ENCODE data around the gene PARD3B. TPM values are rescaled to one million over a fixed set of nuclear protein-coding genes. Genes with fewer than 3 reads are reported as not detected.

Gene PARD3B
- total and polyA plus RNA-seq, 2 of the 4 experiments (the other 2 are of a cell fraction) = 3.3 to 15.6 TPM

DNA sequence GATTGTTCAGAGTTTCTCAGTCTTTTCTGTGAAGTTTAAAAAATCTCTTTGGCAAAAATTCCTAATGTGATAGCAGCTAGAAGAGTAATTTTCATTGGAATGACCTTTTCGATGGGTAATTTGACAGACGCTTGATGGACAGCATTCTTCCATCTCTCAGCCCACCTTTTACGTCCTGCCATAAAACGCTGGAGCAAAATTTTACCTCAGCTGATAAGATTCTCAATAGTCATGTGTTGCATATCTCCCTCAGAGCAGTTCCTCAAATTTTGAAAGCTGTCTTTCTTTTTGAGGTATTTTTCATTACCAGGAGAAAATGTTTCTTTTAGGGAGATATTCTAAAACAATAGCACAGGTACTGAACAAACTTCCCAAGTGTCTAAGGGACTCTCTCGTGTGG is 441.4 kb downstream of the PARD3B start:
- Histone ChIP-seq H3K9me3 (ENCODE audit: control insufficient read depth, insufficient read depth, low read length) (no peaks in the 10 kb centered on the region), H3K4ac (ENCODE audit: low read depth, low read length) (no peak overlapping the region), H2AFZ (replicated peaks; ENCODE audit: low read length, poor library complexity) (no peak overlapping the region), H2AK9ac (replicated peaks; ENCODE audit: low read depth, low read length, poor library complexity) (no peak overlapping the region), H2BK15ac (ENCODE audit: low read depth, low read length) (no peak overlapping the region), H3K18ac (ENCODE audit: low read depth, low read length) (no peak overlapping the region), H3K4me2 (ENCODE audit: low read depth, low read length) (no peak overlapping the region), H2BK20ac (ENCODE audit: low read depth, low read length) (no peak overlapping the region), H4K91ac (ENCODE audit: insufficient read depth, low read depth, low read length) (no peak overlapping the region), H2BK120ac (ENCODE audit: low read depth, low read length) (no peak overlapping the region), H3K56ac (ENCODE audit: extremely low read depth, insufficient read depth, low read length) (no peak overlapping the region), H3K27me3 (ENCODE audit: control insufficient read depth, insufficient read depth, low read length) (no peaks in the 10 kb centered on the region), H4K20me1 (ENCODE audit: insufficient read depth, low read length) (no peaks in the 10 kb centered on the region), H2AK5ac (ENCODE audit: low read depth, low read length) (no peak overlapping the region), H3K4me1 (ENCODE audit: control insufficient read depth, insufficient read depth, low read length) (peaks cover 3% of the 10 kb centered on the region; the same call in 1 of the 2 replicates), H4K8ac (ENCODE audit: low read depth in 2 of 2, low read length in 2 of 2) (no peak overlapping the region), H3K27ac (ENCODE audit: insufficient read depth, low read length) (no peak overlapping the region), H3K9me1 (ENCODE audit: insufficient read depth, low read length) (no peaks in the 10 kb centered on the region), H3K23ac (ENCODE audit: low read depth, low read length) (no peak overlapping the region), H3K14ac (replicated peaks; ENCODE audit: low read depth, low read length) (no peak overlapping the region), H3K9ac (ENCODE audit: low read depth, low read length) (no peak overlapping the region), H3K4me3 (ENCODE audit: insufficient read depth, low read depth, low read length) (no peak overlapping the region), H3K79me1 (ENCODE audit: low read depth in 1 of 2, low read length in 2 of 2) (peaks cover 3% of the 10 kb centered on the region in 2 experiments; a peak in 1 of 4 replicates), H3K36me3 (ENCODE audit: control insufficient read depth, insufficient read depth, low read length) (no peaks in the 10 kb centered on the region), H4K5ac (ENCODE audit: low read depth, low read length) (no peak overlapping the region), H2BK5ac (ENCODE audit: low read depth, low read length, poor library complexity, severe bottlenecking) (no peak overlapping the region)
- dilution Hi-C loops (cut with HindIII; ENCODE audit: low sequenced_read_pairs, unreplicated experiment) = no loop called here
- WGBS, 2 experiments (ENCODE audit: extremely low coverage in 2 of 2, insufficient read length in 1 of 2) = no CpG with 5 or more reads among the region's 5 CpGs
- in situ Hi-C loops (cut with MboI; ENCODE audit: low sequenced_read_pairs) = no loop called here
- intact Hi-C loops (cut with micrococcal nuclease) = no loop called here
- POLR2A ChIA-PET (ENCODE audit: unreplicated experiment) = no interaction called here
- DNase-seq = no peak
- ATAC-seq (ENCODE audit: low read depth) = no peak
- TF ChIP-seq SMC3 (IDR thresholded peaks at IDR 0.05; ENCODE audit: low read depth, low read length) (no peak), NFE2L2 (IDR thresholded peaks at IDR 0.05; ENCODE audit: low read depth, low read length) (no peak), RAD21 (IDR thresholded peaks at IDR 0.05; ENCODE audit: low read length) (no peak), RFX5 (IDR thresholded peaks at IDR 0.05; ENCODE audit: low read depth, low read length) (no peak), MXI1 (IDR thresholded peaks at IDR 0.05; ENCODE audit: borderline replicate concordance, low read depth, low read length) (no peak), RCOR1 (IDR thresholded peaks at IDR 0.05; ENCODE audit: insufficient replicate concordance, low read length) (no peak), CHD1 (IDR thresholded peaks at IDR 0.05; ENCODE audit: low read depth, low read length) (no peak), MAFK (IDR thresholded peaks at IDR 0.05; ENCODE audit: low read depth, low read length) (no peak), BHLHE40 (IDR thresholded peaks at IDR 0.05; ENCODE audit: low read depth, low read length) (no peak), CEBPB (IDR thresholded peaks at IDR 0.05; ENCODE audit: low read depth, low read length) (no peak), POLR2A (IDR thresholded peaks at IDR 0.05; ENCODE audit: low read depth, low read length) (no peak), MAZ (IDR thresholded peaks at IDR 0.05; ENCODE audit: borderline replicate concordance, low read depth, low read length) (no peak), FOS (IDR thresholded peaks at IDR 0.05; ENCODE audit: low read depth, low read length) (no peak)
- TF ChIP-seq, protein P1, sequence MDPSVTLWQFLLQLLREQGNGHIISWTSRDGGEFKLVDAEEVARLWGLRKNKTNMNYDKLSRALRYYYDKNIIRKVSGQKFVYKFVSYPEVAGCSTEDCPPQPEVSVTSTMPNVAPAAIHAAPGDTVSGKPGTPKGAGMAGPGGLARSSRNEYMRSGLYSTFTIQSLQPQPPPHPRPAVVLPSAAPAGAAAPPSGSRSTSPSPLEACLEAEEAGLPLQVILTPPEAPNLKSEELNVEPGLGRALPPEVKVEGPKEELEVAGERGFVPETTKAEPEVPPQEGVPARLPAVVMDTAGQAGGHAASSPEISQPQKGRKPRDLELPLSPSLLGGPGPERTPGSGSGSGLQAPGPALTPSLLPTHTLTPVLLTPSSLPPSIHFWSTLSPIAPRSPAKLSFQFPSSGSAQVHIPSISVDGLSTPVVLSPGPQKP (IDR thresholded peaks at IDR 0.05; ENCODE audit: borderline replicate concordance, low read depth, low read length) = no peak
- TF ChIP-seq, protein P2, sequence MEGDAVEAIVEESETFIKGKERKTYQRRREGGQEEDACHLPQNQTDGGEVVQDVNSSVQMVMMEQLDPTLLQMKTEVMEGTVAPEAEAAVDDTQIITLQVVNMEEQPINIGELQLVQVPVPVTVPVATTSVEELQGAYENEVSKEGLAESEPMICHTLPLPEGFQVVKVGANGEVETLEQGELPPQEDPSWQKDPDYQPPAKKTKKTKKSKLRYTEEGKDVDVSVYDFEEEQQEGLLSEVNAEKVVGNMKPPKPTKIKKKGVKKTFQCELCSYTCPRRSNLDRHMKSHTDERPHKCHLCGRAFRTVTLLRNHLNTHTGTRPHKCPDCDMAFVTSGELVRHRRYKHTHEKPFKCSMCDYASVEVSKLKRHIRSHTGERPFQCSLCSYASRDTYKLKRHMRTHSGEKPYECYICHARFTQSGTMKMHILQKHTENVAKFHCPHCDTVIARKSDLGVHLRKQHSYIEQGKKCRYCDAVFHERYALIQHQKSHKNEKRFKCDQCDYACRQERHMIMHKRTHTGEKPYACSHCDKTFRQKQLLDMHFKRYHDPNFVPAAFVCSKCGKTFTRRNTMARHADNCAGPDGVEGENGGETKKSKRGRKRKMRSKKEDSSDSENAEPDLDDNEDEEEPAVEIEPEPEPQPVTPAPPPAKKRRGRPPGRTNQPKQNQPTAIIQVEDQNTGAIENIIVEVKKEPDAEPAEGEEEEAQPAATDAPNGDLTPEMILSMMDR (conservative IDR thresholded peaks at IDR 0.05; ENCODE audit: low read depth, low read length) = no peak
- TF ChIP-seq, protein P3, sequence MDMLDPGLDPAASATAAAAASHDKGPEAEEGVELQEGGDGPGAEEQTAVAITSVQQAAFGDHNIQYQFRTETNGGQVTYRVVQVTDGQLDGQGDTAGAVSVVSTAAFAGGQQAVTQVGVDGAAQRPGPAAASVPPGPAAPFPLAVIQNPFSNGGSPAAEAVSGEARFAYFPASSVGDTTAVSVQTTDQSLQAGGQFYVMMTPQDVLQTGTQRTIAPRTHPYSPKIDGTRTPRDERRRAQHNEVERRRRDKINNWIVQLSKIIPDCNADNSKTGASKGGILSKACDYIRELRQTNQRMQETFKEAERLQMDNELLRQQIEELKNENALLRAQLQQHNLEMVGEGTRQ (IDR thresholded peaks at IDR 0.05; ENCODE audit: low read depth, low read length) = no peak
- no TSS peak for BruUV-seq (replicated peaks)
- CTCF ChIA-PET = no interaction called here
